BJ (cell line): ENCODE data around the gene DEPDC5. TPM values are rescaled to one million over a fixed set of nuclear protein-coding genes. Genes with fewer than 3 reads are reported as not detected.

ENCODE experiments used
- CTCF ChIA-PET: fragments of 350-600 bp; formaldehyde crosslinking; extraction: SDS; loops from one replicate; lab custom pipeline; 2021; ENCODE audit warnings: antibody characterized with exemption, inconsistent platforms; lab: Yijun Ruan, JAX
- POLR2A ChIA-PET: fragments of 300-600 bp; sonication (Branson Sonifier 250); formaldehyde crosslinking; extraction: SDS; loops from one replicate; lab custom pipeline; 2021; ENCODE audit warnings: antibody characterized with exemption; lab: Charles Lee
- DNase-seq: peaks from one replicate; pipeline ENCODE4 v3.0.0-alpha.2; 2011; ENCODE audit warnings: low read depth
- H3K27me3 ChIP-seq: 2 replicates; pipeline ENCODE4 v1.6.0; 2011; ENCODE audit warnings: low read length; ENCODE audit not compliant: control insufficient read depth, insufficient read depth
- H3K36me3 ChIP-seq: 2 replicates; pipeline ENCODE4 v1.5.1; 2011; ENCODE audit warnings: low read length; ENCODE audit not compliant: control insufficient read depth, insufficient read depth
- H3K4me3 ChIP-seq: 2 replicates; pipeline ENCODE4 v1.5.1; 2011; ENCODE audit warnings: low read depth, mild to moderate bottlenecking, control low read depth, low read length
- polyA plus RNA-seq: library from polyadenylated mRNA; depleted of rRNA; stranded (reverse); fragments of >200 nt; gene quantifications from 2 replicates; pipeline ENCODE4 v1.2.3, GENCODE V29; 2011
- TF ChIP-seq, protein P1 (sequence below): IDR thresholded peaks from 2 replicates; pipeline ENCODE4 v1.5.1; 2011; ENCODE audit warnings: low read depth, mild to moderate bottlenecking, control low read depth, inconsistent platforms, low read length, moderate library complexity; ENCODE audit not compliant: insufficient read depth

DEPDC5 gene
- polyA plus RNA-seq, 1 experiment, result 6.8 TPM

DNA sequence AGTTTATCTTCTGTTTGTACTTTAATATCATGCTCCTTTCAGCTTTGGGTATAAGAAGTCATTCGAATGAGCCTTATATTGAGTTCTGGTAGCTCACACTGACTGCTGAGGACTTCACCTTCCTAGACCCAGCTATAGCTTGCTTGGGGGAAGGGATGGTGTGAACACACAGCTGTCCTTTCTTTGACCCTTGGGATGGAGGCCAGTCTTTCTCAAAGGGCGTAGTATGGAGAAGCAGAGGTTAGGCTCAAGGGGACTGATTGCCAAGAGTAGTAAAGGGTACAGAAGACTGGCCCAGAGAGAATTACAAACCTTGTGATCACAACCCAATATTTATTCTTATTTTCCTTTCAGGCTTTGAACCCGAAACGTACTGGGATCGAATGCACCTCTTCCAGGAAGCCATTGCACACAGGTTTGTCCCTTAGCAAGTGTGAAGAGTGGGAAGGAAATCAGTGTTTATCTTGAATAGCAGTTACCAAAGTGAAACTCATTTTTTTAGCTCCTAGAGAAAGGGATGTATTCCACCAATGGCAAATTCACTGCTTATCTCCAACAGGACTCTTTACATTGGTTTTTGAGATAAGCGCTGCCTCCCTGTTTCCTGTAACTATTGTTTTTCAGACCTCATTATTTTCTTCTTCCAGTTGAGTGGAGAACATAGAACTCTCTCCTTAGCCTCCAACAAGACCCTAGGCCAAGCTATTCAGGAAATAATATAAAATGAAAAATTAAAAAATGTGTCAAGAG lies 147.7 kb downstream of the DEPDC5 start:
- Histone ChIP-seq H3K4me3 (no peak overlapping the region), H3K27me3 (no peaks in the 10 kb centered on the region), H3K36me3 (peaks cover 3% of the 10 kb centered on the region)
- POLR2A ChIA-PET, result no interaction called here
- no peak for DNase-seq
- CTCF ChIA-PET, result no interaction called here
- TF ChIP-seq, protein P1, sequence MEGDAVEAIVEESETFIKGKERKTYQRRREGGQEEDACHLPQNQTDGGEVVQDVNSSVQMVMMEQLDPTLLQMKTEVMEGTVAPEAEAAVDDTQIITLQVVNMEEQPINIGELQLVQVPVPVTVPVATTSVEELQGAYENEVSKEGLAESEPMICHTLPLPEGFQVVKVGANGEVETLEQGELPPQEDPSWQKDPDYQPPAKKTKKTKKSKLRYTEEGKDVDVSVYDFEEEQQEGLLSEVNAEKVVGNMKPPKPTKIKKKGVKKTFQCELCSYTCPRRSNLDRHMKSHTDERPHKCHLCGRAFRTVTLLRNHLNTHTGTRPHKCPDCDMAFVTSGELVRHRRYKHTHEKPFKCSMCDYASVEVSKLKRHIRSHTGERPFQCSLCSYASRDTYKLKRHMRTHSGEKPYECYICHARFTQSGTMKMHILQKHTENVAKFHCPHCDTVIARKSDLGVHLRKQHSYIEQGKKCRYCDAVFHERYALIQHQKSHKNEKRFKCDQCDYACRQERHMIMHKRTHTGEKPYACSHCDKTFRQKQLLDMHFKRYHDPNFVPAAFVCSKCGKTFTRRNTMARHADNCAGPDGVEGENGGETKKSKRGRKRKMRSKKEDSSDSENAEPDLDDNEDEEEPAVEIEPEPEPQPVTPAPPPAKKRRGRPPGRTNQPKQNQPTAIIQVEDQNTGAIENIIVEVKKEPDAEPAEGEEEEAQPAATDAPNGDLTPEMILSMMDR, result no peak

DNA sequence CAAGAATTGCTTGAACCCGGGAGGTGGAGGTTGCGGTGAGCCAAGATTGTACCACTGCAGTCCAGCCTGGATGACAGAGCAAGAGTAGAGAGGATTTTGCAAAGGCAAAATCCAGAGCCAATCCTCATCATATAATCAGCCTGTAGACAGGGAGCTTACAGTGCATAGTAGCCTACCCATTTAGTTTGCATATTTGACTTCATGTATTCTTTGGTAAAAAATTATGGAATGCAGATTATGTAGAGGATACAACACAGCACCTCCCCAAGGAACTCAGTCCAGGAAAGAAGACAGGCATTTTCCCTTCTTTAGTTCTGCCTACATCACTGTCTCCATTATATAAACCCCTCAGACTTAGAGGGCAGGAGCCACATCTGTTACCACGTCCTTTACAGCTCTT lies 150.8 kb downstream of the DEPDC5 start:
- peaks cover 5% of the 10 kb centered on the region for H3K36me3 ChIP-seq
- no peak for DNase-seq
- no peak overlapping the region for H3K4me3 ChIP-seq
- no peaks in the 10 kb centered on the region for H3K27me3 ChIP-seq
- ChIA-PET CTCF (no interaction called here), POLR2A (no interaction called here)
- TF ChIP-seq, protein P1, result no peak

DNA sequence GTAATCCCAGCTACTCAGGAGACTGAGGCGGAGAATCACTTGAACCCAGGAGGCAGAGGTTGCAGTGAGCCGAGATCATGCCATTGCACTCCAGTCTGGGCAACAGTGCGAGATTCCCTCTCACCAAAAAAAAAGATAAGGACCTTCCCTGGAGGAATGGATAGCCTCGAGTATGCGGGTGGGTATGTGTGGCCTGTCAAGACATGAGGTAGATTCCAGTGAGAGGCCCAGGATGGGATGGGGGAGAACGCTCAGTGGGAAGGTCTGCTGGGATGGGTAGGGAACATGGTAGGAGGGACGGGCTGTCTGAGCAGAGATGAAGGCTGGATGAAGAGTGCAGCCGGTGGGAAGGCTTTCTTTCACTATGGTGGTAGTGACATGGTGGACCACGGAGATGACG lies 151.5 kb downstream of the DEPDC5 start:
- TF ChIP-seq, protein P1, result no peak
- no peaks in the 10 kb centered on the region for H3K27me3 ChIP-seq
- no peak for DNase-seq
- ChIA-PET CTCF (no interaction called here), POLR2A (interaction anchor here (0.6 kb wide), 1 partner anchor 42 kb away, joined by 3 read pairs; no protein-coding TSS in a partner anchor)
- no peak overlapping the region for H3K4me3 ChIP-seq
- peaks cover 5% of the 10 kb centered on the region; the same call in 1 of the 2 replicates for H3K36me3 ChIP-seq

DNA sequence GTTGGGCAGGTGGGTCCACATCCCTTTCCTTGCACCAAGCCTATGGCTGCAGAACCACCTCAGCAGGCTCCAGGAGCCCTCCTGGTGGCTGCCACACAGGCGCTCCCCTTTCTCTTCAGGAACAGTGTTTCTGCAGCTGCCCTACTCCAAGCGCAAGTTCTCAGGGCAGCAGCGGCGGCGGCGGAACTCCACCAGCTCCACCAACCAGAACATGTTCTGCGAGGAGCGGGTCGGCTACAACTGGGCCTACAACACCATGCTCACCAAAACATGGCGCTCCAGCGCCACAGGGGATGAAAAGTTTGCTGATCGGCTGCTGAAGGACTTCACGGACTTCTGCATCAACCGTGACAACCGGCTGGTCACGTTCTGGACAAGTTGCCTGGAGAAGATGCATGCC lies 152.3 kb downstream of the DEPDC5 start:
- Histone ChIP-seq H3K27me3 (no peaks in the 10 kb centered on the region), H3K36me3 (peaks cover 5% of the 10 kb centered on the region; the same call in 1 of the 2 replicates), H3K4me3 (no peak overlapping the region)
- TF ChIP-seq, protein P1, result no peak
- ChIA-PET CTCF (no interaction called here), POLR2A (no interaction called here)
- DNase-seq, result no peak

DNA sequence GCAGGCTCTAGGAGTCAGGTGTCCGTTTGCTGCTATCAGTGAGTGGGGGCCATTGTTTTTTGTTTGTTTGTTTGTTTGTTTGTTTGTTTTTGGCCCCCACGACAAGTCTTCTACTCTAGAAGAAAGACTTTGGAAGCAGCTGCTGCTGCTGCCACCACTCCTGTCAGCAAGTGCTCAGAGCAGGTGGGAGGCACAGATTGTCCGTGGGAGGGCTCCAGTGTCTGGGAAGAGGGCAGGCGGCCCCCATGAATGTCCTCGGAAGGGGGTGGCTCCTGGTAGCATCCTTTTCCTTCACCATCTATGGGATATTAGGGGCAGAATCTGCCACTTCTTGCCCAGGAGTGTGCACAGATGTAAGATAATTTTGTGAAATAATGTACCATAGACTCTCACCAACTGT lies 152.8 kb downstream of the DEPDC5 start:
- POLR2A ChIA-PET, result no interaction called here
- Histone ChIP-seq H3K27me3 (no peaks in the 10 kb centered on the region), H3K4me3 (no peak overlapping the region), H3K36me3 (peaks cover 5% of the 10 kb centered on the region; the same call in 1 of the 2 replicates)
- TF ChIP-seq, protein P1, result no peak
- DNase-seq, result no peak
- CTCF ChIA-PET, result interaction anchor here (0.6 kb wide), 1 partner anchor 9 kb away, joined by 5 read pairs; no protein-coding TSS in a partner anchor
